ENCODE data around the gene RASAL2.

GRCh38 chr1:178464566-178464965 lies 370.7 kb downstream of the RASAL2 start:
- TF ChIP-seq POLR2A (IDR thresholded peaks at IDR 0.05; ENCODE audit: low read length) (no peak), GATA1 (IDR thresholded peaks at IDR 0.05; ENCODE audit: low read depth, low read length) (no peak)

All from erythroblast (primary cell).